Embryonic facial prominence (tissue), 1 donor: ENCODE measurements around the gene LRRC36.
"Not testable (repeated sequence)": the region's sequence is repeated elsewhere in the genome, so short reads cannot be mapped to it uniquely, and the experiment has no call there.

ENCODE experiments used
- DNase-seq: peaks from one replicate; pipeline ENCODE4 v3.0.0-alpha.2; 2016; ENCODE audit errors: extremely low spot score

LRRC36 gene

GRCh38 chr16:67345401-67345800, 18.8 kb downstream of the LRRC36 start:
- no peak for DNase-seq

GRCh38 chr16:67346341-67346740, 19.7 kb downstream of the LRRC36 start:
- DNase-seq = no peak

GRCh38 chr16:67349172-67349571, 22.6 kb downstream of the LRRC36 start:
- no peak for DNase-seq

GRCh38 chr16:67350324-67350723, 23.7 kb downstream of the LRRC36 start:
- no peak for DNase-seq

- DNase-seq = not testable (repeated sequence)
Measured at GRCh38 chr16:67352463-67352862, 25.8 kb downstream of the LRRC36 start.

GRCh38 chr16:67356396-67356795, 29.8 kb downstream of the LRRC36 start:
- no peak for DNase-seq

GRCh38 chr16:67357561-67357960, 30.9 kb downstream of the LRRC36 start:
- DNase-seq = no peak

GRCh38 chr16:67359540-67360269, 33.1 kb downstream of the LRRC36 start:
- DNase-seq = not testable (repeated sequence)

- DNase-seq = no peak
Measured at GRCh38 chr16:67361038-67361437, 34.4 kb downstream of the LRRC36 start.

GRCh38 chr16:67364600-67365235, 38.1 kb downstream of the LRRC36 start:
- no peak for DNase-seq

GRCh38 chr16:67370661-67371060, 44.0 kb downstream of the LRRC36 start:
- DNase-seq = no peak

- DNase-seq = no peak
Measured at GRCh38 chr16:67372664-67373063, 46.0 kb downstream of the LRRC36 start.

- DNase-seq = not testable (repeated sequence)
Measured at GRCh38 chr16:67376012-67376411, 49.4 kb downstream of the LRRC36 start.

GRCh38 chr16:67378642-67379041, 52.0 kb downstream of the LRRC36 start:
- DNase-seq = no peak

GRCh38 chr16:67383284-67383683, 56.7 kb downstream of the LRRC36 start:
- DNase-seq = no peak

GRCh38 chr16:67384778-67385510, 58.3 kb downstream of the LRRC36 start:
- DNase-seq = no peak

- no peak for DNase-seq
Measured at GRCh38 chr16:67386861-67387455, 60.3 kb downstream of the LRRC36 start.

GRCh38 chr16:67387479-67388079, 61.0 kb downstream of the LRRC36 start:
- no peak for DNase-seq

- no peak for DNase-seq
Measured at GRCh38 chr16:67388191-67388590, 61.6 kb downstream of the LRRC36 start.

GRCh38 chr16:67388591-67388990, 62.0 kb downstream of the LRRC36 start:
- DNase-seq = no peak

GRCh38 chr16:67389911-67390815, 63.5 kb downstream of the LRRC36 start:
- DNase-seq = no peak
